T47D (cell line): ENCODE data around the gene EPB41L1.
"Not testable (repeated sequence)": the region's sequence is repeated elsewhere in the genome, so short reads cannot be mapped to it uniquely, and the experiment has no call there.

Source experiments
- DNase-seq, 2 experiments: peaks; one replicate each; pipeline versions ENCODE4 v3.0.0 to v3.0.0-alpha.2; 2011 to 2012; ENCODE audit warnings: low read depth in 1 of 2, low spot score in 1 of 2
- JUND ChIP-seq: IDR thresholded peaks from 2 replicates; pipeline ENCODE4 v1.6.1; 2012; ENCODE audit warnings: low read depth
- in situ Hi-C: cut with HindIII; loops from 2 replicates; pipeline ENCODE4 v1.10.0; 2016; ENCODE audit warnings: low sequenced_read_pairs, low pct_unique_long_range_greater_than_20kb

The EPB41L1 gene

DNA sequence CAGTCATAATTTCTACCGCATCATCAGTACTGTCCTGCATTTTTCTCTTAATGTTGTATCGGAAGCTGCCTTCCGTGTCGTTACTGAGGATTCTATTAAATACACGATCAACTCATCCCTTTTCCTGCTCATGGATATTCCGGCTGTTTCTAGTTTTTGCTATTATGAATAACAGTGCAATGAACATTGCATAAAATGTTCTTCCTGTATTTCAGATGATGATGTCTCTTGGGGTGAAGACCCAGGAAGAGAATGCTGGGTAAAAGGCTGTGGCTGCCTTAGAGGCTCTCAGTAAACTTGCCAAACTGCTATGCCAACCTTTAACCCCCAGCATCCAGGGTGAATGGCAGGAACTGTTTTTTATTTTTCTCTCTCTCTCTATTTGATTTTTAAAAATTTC is 24.1 kb upstream of the EPB41L1 start:
- TF ChIP-seq JUND, result no peak
- in situ Hi-C loops, result no loop called here
- DNase-seq, result no peak

DNA sequence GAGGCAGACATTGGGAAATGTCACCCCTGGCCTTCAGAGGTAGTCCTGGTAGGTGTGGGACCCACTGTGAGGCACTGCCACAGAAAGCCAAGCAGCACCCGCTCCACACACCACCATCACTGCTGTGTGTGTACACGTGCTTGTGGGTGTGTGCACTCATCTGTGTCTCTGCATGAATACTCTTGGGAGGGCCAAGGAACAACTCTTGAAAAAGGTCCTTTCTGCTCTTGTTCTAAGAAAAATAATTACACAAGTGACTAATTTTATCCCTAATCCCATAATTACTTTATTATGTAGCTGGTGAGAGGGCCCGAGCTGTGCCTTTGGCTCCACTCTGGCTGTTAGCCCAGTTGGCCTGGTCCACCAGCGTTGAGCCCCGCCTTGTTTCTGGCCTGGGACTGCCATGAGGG is 21.7 kb upstream of the EPB41L1 start:
- in situ Hi-C loops, result no loop called here
- TF ChIP-seq JUND, result no peak
- DNase-seq, result no peak

DNA sequence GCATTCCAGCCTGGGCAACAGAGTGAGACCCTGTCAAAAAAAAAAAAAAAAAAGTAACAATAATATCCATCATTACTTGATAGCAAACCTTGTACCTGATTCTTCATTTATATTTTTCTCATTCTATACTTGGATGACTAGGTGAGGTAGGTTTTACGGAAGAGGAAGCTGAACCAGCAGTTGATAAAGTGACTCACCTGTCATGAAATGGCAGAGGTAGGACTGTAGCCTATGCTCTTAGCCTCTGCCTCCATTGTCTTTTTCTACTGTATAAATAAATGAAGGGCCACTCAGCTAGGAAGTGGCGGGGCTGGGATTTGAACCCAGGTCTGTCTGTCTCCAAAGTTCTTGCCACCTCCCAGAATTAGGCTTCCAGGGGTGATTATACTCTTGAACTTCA is 20.7 kb upstream of the EPB41L1 start:
- no peak for DNase-seq
- no peak for TF ChIP-seq JUND
- in situ Hi-C loops, result no loop called here

DNA sequence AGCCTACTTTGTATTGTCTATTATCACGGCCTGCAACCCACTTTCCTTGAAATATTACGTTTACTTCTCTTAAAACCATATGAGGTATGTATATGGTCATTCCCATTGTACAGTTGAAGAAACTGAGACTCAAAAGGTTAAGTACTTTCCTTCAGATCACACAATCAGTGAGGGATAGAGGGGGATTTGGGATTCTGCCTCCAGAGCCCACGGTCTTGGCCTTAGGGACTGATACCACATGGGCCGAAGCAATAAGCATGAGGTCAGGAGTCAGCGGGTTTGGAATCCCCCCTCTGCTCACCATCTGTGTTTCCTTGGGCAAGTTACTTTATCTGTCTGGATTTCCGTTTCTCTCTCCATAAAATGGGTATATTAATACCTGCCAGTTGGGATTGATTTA is 19.4 kb upstream of the EPB41L1 start:
- in situ Hi-C loops, result no loop called here
- TF ChIP-seq JUND, result no peak
- no peak for DNase-seq

DNA sequence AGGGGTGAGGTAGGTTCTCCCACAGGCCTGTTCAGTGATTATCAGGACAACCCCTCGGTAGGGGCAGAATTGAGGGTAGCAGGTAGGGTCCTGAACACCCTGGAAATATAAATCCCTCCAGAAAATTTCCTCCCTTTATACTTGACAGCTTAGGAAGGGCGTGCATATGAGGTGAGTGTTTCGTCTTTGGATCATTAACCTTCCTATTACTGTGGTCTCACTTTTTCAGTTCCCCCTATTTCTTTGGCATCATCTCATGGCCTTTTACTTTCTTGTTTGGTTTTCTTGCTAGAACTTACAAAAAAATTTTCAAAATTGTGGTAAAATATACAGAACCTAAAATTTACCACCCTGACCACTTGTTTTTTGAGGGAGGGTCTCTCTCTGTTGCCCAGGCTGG is 18.7 kb upstream of the EPB41L1 start:
- TF ChIP-seq JUND, result no peak
- in situ Hi-C loops, result no loop called here
- DNase-seq, result no peak

- DNase-seq, in situ Hi-C loops: not testable (repeated sequence)
Observed at GRCh38 chr20:36137313-36137712, 17.2 kb upstream of the EPB41L1 start.

DNA sequence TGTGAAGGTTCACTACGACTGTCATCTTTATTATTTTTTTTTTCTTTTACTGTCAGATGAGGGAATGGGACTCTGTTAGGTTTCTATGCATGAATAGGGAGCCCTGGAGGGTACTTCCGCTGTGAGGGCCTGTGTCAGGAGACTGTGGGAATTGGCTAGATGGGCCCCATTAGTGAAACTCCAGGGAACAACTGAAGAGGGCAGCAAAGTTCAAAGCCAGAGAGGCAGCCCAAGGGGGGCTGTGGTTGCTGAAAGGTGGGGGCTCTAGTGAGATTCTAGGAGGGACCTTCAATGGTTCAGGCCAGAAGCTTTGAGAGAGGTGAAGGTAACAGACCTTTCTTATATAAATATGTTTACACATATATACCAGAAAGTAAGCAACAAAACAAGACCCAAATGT is 13.2 kb upstream of the EPB41L1 start:
- in situ Hi-C loops, result no loop called here
- DNase-seq, result no peak
- TF ChIP-seq JUND, result no peak

DNA sequence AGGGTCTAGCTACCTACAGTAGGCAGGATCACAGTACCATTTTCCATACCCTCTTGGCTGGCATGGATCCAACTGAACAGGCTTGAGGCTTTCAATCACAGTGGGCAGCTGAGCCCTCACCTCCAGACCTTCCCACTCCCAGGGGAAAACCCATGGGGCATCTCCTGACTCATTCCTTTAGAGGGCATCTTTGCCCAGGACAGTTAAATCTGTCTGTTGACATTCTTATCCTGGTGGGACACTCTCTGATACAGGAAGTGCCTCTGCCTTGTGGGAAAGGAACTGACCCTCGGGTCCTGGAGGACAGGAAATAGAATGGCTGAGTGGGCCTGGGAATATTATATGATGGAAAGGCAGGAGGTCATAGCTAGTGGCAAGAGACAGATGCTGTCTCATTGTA is 10.2 kb upstream of the EPB41L1 start:
- no peak for TF ChIP-seq JUND
- DNase-seq, result no peak
- in situ Hi-C loops, result no loop called here

DNA sequence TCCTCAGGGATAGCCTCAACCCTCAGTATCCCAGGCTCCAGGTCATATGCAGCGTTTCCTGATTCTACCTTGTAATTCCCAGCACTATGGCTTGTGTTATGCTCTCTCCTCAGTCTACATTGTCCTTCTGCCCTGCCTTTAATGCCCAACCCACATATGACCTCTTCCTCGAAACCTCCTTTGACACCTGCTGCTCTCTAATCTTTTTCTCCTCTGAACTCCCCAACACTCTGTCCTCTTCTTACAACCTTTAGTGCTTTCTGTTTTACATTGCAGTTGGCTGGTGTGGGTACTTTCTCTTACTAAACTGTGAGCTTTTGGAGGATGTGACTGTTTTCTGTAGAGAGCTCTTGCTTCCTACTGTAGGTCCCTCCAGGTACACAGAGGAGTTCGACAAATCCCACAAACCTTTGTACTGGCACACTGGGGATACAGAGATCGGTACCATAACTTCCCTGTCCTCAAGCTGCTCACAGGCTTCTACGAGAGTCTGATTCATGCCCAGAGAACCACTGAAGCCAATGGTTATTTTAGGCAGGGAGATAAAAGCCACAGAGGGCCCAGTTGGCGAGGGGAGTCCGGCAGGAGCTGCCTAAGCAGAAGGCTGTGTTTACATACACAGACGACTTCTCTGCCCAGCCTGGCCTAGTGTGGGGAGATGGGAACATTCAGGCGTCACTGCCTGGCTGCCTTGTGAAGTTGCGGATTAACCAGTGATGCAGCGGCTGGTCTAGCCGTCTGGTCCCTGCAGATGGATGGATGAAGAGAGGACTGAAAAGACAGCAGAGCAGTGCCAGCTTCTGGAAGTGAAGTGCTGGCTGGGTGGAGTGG is 8.4 kb upstream of the EPB41L1 start:
- DNase-seq, result no peak
- in situ Hi-C loops, result no loop called here
- TF ChIP-seq JUND, result no peak

GRCh38 chr20:36147690-36148089 is 6.8 kb upstream of the EPB41L1 start:
- TF ChIP-seq JUND, result no peak
- in situ Hi-C loops, result no loop called here
- DNase-seq, result no peak

DNA sequence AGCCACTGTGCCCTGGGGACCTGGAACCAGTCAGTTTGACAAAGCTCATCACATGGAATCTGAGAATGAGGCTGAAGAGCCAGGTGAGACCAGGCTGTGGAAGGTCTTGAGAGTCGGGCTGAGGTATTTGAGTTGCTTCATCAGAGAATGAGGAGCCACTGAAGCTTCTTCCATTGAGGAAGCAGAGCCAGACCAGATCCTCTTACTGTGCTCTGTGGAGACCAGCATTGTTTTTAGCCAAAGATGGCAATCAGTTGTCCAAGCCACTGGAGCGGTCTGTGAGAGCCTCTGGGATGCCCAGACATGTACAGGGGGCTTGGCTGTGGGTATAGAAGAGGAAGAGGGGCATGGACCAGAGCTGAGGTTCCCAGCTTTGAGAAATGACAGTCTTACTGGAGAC is 6.1 kb upstream of the EPB41L1 start:
- no peak for DNase-seq
- TF ChIP-seq JUND, result no peak
- in situ Hi-C loops, result no loop called here

DNA sequence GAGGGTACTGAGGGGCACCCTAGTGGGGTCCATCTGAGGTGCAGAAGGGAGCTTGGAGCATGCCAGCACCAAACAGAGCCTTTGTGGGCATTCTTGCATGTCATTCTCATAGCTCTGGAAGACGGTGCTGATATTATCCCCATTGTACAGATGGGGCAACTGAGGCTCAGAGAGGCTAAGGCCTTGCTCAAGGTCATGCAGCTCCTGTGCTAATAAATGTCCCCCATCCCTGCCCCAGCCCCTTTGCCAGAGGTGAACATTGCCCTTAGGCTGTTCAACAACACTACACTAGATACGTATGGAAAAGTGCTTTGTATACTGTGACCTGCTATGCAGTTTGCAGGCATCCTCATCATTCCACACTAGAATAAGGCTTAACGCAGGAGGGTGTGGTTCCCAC is 5.5 kb upstream of the EPB41L1 start:
- in situ Hi-C loops, result no loop called here
- no peak for DNase-seq
- TF ChIP-seq JUND, result no peak

DNA sequence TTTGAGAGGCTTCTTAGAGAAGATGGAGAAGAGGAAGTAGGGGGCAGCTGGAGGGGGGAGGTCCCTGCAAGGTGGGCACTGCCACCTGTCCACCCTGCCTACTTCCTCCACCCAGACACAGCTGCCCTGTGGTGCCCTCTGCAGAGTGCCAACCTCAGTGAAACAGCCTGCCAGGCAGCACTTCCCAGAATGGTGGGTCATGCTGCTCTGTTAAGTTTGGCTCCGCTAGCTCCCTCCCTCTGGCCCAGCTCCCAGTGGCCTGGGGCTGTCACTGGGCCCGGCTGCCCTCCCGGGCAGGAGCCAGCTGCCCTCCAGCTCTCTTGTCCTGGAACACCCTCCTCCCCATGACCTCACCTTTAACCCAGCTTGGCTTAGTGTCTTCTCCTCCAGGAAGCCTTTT is 5.1 kb upstream of the EPB41L1 start:
- TF ChIP-seq JUND, result no peak
- DNase-seq, result peak in 1 of 2 experiments; percentile 41
- in situ Hi-C loops, result no loop called here

DNA sequence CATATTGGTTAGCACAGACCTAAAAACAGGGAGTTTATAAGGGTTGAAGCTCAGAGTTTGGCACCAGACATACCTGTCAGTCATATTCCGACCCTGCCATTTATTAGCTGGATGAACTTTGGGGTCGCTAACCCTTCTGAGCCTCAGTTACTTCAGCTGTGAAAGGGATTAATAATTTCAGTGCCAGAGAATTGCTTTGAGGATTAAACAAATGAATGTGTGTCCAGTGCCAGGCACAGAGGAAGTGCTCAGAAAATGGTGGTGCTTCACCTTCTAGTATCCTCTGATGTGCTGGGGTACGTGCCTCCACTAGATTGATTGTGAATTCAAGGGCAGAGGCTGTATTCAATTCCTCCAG is 4.1 kb upstream of the EPB41L1 start:
- no peak for DNase-seq
- no peak for TF ChIP-seq JUND
- in situ Hi-C loops, result no loop called here
